HL-60 (cell line): Measurements from ENCODE around the gene TMEM26.

Source experiments
- POLR2AphosphoS5 ChIP-seq: IDR thresholded peaks from 2 replicates; pipeline ENCODE4 v1.6.1; 2012; ENCODE audit warnings: low read depth
- REST ChIP-seq: IDR thresholded peaks from 2 replicates; pipeline ENCODE4 v1.6.1; 2012; ENCODE audit warnings: low read depth; ENCODE audit not compliant: insufficient replicate concordance
- TF ChIP-seq, protein P1 (sequence below): IDR thresholded peaks from one replicate; pipeline ENCODE4 v1.5.1; 2011; ENCODE audit warnings: low read length, control low read depth, inconsistent platforms; ENCODE audit not compliant: insufficient read depth

GRCh38 chr10:61481597-61481996 is 28.4 kb upstream of the TMEM26 start:
- TF ChIP-seq POLR2AphosphoS5: no peak
- TF ChIP-seq, protein P1, sequence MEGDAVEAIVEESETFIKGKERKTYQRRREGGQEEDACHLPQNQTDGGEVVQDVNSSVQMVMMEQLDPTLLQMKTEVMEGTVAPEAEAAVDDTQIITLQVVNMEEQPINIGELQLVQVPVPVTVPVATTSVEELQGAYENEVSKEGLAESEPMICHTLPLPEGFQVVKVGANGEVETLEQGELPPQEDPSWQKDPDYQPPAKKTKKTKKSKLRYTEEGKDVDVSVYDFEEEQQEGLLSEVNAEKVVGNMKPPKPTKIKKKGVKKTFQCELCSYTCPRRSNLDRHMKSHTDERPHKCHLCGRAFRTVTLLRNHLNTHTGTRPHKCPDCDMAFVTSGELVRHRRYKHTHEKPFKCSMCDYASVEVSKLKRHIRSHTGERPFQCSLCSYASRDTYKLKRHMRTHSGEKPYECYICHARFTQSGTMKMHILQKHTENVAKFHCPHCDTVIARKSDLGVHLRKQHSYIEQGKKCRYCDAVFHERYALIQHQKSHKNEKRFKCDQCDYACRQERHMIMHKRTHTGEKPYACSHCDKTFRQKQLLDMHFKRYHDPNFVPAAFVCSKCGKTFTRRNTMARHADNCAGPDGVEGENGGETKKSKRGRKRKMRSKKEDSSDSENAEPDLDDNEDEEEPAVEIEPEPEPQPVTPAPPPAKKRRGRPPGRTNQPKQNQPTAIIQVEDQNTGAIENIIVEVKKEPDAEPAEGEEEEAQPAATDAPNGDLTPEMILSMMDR: no peak
- TF ChIP-seq REST: no peak
